ENCODE data around the gene PPIL3. TPM values are rescaled to one million over a fixed set of nuclear protein-coding genes. Genes with fewer than 3 reads are reported as not detected.

PPIL3 gene
- total and polyA plus RNA-seq, 9 donors: 19.1 to 64.7 (median 38.4) TPM

- Histone ChIP-seq H3K36me3 (no peaks in the 10 kb centered on the region), H3K27me3 (no peaks in the 10 kb centered on the region), H3K27ac (peak overlapping the region; percentile 99), H3K4me1 (ENCODE audit: insufficient read depth) (peaks cover 12% of the 10 kb centered on the region), H3K4me3 (peak overlapping the region; percentile 100), H3K9me3 (no peaks in the 10 kb centered on the region)
- TF ChIP-seq EP300 (IDR thresholded peaks at IDR 0.05) (no peak), CTCF (IDR thresholded peaks at IDR 0.05) (no peak), POLR2A (IDR thresholded peaks at IDR 0.05) (no peak)
- WGBS, 3 donors: 0 to 1% (median 1%) methylated on average over 19 of the region's 19 CpGs
- intact Hi-C loops (cut with DNase I): loop anchor here (2.0 to 10.0 kb wide), 3 partner anchors 49 to 51 kb away; partner anchors contain the start of gene BZW1 (in 3 of the 4)
- DNase-seq: peak in 1 of 5 donors; percentile 34
These were observed 25.1 kb downstream of the PPIL3 start for GRCh38 chr2:200863782-200864175.

- Histone ChIP-seq H3K36me3 (no peaks in the 10 kb centered on the region), H3K4me1 (ENCODE audit: insufficient read depth) (peaks cover 15% of the 10 kb centered on the region), H3K27ac (peak overlapping the region; percentile 99), H3K9me3 (no peaks in the 10 kb centered on the region), H3K27me3 (no peaks in the 10 kb centered on the region), H3K4me3 (peak overlapping the region; percentile 100)
- peak in 3 of 5 donors; percentile 27 to 51 (median 41) for DNase-seq
- no peak for TF ChIP-seq EP300 (IDR thresholded peaks at IDR 0.05)
- peak; percentile 38 for TF ChIP-seq POLR2A (IDR thresholded peaks at IDR 0.05)
- 0 to 1% (median 0%) methylated on average over 13 of the region's 13 CpGs for WGBS, 3 donors
- intact Hi-C loops (cut with DNase I): loop anchor here in 3 of 4 donors (5.0 to 10.0 kb wide), 2 partner anchors 48 to 50 kb away; partner anchors contain the start of gene BZW1 (in 3 of the 3)
These were observed 26.3 kb downstream of the PPIL3 start for GRCh38 chr2:200862532-200863000.

GRCh38 chr2:200861617-200862155, 27.2 kb downstream of the PPIL3 start:
- DNase-seq: no peak
- intact Hi-C loops (cut with DNase I): loop anchor here in 3 of 4 donors (5.0 to 10.0 kb wide), 2 partner anchors 47 to 49 kb away; partner anchors contain the start of gene BZW1 (in 3 of the 3)
- Histone ChIP-seq H3K36me3 (no peaks in the 10 kb centered on the region), H3K4me3 (peak overlapping the region; percentile 100), H3K27me3 (no peaks in the 10 kb centered on the region), H3K4me1 (ENCODE audit: insufficient read depth) (peaks cover 12% of the 10 kb centered on the region), H3K27ac (peak overlapping the region; percentile 99), H3K9me3 (no peaks in the 10 kb centered on the region)
- WGBS, 3 donors: 4 to 6% (median 5%) methylated on average over 4 of the region's 4 CpGs
- TF ChIP-seq CTCF (IDR thresholded peaks at IDR 0.05) (no peak), POLR2A (IDR thresholded peaks at IDR 0.05) (no peak), EP300 (IDR thresholded peaks at IDR 0.05) (no peak)

GRCh38 chr2:200860092-200860795, 28.6 kb downstream of the PPIL3 start:
- Histone ChIP-seq H3K9me3 (no peaks in the 10 kb centered on the region), H3K27me3 (no peaks in the 10 kb centered on the region), H3K4me1 (ENCODE audit: insufficient read depth) (peaks cover 12% of the 10 kb centered on the region), H3K4me3 (peak overlapping the region; percentile 100), H3K27ac (no peak overlapping the region), H3K36me3 (no peaks in the 10 kb centered on the region)
- intact Hi-C loops (cut with DNase I): loop anchor here in 3 of 4 donors (5.0 to 10.0 kb wide), 2 partner anchors 45 to 48 kb away; partner anchors contain the start of gene BZW1 (in 3 of the 3)
- 23 to 28% (median 24%) methylated on average over 12 of the region's 12 CpGs for WGBS, 3 donors
- DNase-seq: peak in 1 of 5 donors; percentile 44
- no peak for TF ChIP-seq CTCF (IDR thresholded peaks at IDR 0.05)
- no peak for TF ChIP-seq POLR2A (IDR thresholded peaks at IDR 0.05)
- TF ChIP-seq EP300 (IDR thresholded peaks at IDR 0.05): no peak

Measured in ovary (tissue), 9 donors.